HG02884 (cell line): ENCODE measurements around the gene LOXL1.

ENCODE experiments used
- ATAC-seq: cut with Tn5 transposase; IDR thresholded peaks from one replicate; pipeline ENCODE4 v1.9.1; 2021; ENCODE audit warnings: mild to moderate bottlenecking, moderate library complexity; ENCODE audit not compliant: unreplicated experiment

LOXL1 gene, protein sequence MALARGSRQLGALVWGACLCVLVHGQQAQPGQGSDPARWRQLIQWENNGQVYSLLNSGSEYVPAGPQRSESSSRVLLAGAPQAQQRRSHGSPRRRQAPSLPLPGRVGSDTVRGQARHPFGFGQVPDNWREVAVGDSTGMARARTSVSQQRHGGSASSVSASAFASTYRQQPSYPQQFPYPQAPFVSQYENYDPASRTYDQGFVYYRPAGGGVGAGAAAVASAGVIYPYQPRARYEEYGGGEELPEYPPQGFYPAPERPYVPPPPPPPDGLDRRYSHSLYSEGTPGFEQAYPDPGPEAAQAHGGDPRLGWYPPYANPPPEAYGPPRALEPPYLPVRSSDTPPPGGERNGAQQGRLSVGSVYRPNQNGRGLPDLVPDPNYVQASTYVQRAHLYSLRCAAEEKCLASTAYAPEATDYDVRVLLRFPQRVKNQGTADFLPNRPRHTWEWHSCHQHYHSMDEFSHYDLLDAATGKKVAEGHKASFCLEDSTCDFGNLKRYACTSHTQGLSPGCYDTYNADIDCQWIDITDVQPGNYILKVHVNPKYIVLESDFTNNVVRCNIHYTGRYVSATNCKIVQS

DNA sequence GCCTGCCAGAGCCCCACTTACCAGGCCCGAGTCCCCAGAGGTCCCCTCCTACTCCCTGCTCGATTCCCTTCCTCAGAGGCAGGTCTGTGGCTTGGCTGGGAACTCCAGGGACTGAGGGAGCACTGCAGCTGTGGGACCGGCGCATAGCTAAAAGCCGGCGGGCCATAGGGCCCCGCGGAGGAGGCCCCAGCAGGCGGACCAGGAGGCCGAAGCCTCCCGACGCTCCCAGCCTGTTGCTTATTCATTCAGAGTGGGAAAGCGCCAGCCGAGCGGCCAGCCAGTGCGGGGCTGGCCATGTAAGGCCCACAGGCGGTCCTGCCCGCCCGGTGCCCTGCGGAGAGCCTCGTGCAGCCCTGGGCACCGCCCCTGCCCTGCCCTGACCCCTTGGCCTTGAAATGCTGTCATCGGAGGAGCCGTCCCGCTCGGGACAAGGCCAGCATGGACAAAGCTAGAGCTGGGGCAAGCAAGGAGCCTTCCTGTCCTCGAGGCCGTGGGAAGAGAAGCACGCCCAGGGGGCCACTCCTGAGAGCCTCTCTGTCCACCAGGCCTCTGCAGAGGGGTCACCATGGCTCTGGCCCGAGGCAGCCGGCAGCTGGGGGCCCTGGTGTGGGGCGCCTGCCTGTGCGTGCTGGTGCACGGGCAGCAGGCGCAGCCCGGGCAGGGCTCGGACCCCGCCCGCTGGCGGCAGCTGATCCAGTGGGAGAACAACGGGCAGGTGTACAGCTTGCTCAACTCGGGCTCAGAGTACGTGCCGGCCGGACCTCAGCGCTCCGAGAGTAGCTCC lies at the start of gene LOXL1:
Gene LOXL1 (plus strand): TSS at position 244 of the 784 bp plus-strand sequence. CDS start 322 bp downstream, at position 566.
- no peak for ATAC-seq

DNA sequence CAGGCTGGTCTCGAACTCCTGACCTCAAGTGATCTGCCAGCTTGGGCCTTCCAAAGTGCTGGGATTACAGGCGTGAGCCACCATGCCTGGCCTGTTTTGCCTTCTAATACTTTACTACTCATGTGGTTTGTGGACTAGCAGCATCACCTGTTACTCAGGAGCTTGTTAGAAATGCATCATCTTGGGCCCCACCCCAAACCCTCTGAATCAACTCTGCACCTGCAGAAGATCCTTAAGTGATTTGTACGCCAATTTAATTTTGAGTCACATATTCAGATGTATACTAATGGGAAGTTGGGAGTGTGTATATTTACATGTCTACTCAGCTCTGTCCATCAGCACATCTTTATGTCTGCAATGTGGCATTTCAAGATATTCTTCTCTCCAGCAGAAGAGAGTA lies 46.8 kb upstream of the LOXL1 start:
- ATAC-seq = no peak

DNA sequence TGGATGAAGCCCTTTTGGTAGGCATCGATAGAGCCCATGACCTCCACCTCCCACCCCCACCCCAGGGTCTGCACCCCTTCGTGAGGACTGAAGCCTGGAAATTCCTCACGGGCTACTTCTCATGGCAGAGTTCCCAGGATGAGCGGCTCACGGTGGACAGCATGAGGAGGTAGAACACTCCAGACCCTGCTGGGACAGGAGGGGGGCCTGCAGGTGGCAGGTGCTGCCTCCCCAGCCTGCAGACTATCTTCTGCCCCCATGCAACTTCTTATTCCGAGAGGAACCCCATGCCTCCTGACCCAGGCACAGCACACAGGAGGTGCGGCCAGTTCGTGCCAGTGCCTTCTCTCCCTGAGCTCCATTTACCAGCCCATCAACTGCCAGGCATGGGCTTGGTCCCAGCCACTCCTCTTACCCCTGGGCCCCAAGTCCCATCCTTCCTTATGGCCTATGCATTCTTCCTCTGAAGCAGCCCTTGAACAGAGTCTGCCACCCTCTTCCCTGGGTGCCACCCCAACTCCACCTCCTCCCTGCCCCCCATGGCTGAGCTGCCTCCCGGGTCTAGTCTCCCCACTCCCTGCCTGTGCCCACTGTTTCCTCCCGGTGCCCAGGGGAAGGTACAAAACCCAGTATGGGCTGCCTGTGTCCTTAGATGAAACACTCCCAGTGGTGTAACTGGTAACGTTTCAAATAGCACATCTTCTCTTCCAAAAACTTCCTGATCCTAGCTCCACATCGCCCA lies 44.5 kb upstream of the LOXL1 start:
- no peak for ATAC-seq

DNA sequence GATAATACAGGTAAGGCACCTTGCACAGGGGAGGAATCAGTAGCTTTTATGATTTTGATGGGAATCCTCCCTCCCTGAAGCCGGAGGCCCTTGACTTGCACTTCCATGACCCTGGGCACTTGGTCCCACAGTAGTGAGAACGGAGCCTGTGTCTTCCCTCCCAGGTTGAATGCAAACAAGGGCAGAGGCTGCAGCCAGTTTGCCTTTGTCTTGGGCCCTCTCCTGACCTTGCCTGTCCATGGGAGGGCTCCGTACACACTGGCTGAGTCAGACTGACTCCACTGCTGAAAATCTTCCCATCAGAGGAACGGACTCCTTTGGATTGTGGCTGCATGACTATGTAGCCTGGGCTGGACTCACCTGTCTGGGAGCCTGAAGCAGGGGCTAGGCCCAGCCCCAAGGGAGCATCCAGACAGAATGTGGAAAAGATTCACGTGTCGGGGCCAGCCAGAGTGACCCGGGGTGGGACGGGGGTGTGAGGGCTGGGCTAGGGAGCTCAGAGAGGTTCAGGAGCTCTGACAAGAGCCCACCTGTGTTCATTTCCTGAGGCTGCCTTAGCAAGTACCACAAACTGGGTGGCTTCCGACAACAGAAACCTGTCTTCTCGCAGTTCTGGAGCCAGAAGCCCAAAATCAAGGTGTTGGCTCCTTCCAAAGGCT lies 43.4 kb upstream of the LOXL1 start:
- ATAC-seq = no peak

DNA sequence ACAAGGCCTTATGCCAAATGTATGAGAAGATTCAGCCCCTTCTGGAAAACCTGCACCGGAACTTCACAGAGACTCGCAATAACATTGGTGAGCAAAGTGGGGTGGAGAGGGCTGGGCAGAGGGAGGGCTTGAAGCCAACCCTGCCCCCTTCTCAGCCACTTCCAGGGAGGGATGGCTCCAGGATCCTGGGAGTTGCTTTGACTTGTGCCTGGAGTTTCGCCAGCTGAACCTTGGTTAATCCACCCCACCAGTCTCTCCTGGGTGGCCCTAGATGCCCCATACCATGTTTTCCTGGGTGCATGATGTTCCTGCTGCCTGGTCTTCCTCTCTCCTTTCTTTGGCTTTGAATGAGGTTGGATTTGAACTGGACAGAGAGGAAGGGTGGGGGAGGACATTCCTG lies 42.1 kb upstream of the LOXL1 start:
- no peak for ATAC-seq

DNA sequence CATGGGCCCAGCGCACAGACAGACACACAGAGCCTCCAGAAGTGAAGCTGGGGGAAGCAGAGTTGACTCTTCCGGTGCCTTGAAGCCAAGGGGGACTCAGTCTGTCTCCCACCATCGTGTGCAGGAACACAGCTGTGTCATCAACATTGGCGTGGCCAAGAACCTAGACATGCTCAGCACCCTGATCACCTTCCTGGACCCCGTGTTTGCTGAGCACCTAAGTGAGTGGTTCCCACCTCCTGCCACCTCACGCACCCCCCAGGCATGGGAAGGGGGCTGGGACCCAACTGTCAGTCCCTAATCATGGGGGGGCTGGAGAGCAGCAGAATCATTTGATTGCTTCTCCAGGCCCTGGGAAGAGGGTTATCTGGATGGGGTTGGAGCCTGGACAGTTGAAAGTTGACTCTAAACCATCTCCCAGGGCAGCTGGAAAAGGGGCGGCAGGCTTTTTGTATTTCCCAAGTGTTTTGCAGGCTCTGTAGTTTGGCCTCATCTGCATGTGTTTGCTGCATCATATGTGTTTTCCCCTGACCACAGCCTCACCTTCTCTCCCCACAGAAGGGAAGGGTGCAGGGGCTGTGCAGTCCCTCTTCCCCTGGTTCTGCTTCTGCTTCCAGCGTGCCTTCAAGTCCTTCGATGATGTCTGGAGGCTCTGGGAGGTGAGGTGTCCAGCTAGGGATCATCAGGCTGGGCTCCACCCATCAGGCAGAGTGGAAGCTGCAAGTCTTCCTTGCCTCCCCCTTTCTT lies 40.1 kb upstream of the LOXL1 start:
- no peak for ATAC-seq

DNA sequence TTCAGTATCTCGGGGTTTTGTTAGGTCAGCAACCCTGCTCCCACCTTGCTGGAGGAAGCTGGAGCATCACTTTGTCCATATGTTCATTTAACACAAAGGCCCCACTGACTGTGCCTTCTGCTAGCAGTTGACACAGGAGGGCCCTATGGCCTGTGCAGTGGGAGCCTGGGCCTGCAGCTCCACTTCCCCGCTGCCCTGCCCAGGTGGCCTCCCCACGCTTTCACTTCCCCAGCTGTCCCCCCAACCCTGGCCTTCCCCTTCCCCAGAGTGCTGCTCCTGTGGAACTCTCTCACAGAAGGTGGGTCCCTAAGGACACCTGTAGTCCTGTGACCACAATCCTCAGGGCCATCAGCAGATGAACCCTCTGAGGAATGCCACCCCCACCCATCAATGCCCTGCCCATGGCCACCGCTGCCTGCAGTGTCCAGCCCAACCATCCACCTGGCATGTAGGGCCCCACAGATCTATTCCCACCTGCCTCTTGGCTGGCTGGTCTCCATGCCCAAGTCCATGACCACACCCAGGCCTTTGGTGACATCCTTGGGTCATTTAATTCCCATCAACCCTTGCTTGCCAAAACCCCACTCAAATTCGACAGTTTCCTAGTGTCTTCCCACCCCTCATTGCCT lies 39.4 kb upstream of the LOXL1 start:
- ATAC-seq = no peak

DNA sequence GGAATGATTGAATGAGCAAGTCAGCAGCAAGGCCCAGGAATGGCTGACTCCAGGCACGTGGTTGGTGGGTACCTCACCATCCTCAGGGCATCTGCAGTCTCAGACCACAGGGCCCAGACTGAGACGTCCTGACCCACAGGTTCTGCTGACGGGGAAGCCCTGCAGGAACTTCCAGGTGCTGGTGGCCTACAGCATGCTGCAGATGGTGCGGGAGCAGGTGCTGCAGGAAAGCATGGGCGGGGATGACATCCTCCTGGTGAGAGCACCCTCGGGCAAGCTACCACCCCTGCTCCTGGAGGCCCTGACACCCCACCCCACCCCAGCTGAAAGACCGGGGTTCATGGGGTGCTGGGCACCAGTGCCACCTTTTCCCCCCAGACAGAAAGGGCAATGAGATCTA lies 38.8 kb upstream of the LOXL1 start:
- no peak for ATAC-seq

DNA sequence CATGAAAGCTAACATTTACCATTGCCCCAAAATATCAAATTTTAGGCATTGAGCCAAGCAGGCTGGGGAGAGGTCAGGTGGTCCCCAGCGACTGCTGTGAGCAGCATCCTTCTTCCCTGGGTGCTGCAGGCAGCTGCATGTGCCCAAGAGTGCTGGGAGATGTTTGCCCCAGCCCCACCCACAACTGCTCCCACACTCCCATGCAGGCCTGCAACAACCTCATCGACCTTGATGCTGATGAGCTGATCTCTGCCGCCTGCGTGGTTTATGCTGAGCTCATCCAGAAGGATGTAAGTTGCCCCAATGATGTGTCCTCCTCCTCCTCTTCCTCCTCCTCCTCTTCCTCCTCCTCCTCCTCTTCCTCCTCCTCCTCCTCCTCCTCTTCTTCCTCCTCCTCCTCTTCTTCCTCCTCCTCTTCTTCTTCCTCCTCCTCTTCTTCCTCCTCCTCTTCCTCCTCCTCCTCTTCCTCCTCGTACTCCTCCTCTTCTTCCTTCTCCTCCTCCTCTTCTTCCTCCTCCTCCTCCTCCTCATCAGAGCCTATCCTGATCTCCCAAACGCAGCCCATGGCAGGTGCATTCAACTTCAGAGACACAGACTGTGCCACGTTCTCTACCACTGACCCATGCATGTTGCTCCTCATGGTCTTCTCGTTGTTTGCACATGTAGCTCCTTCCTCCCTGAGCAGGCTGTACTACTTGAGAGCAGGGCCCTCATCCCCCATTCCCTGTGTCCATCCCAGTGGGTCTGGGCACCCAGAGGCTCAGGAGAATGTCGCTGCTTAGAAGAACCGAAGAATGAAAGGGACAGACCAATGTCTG lies 37.8 kb upstream of the LOXL1 start:
- ATAC-seq = no peak

DNA sequence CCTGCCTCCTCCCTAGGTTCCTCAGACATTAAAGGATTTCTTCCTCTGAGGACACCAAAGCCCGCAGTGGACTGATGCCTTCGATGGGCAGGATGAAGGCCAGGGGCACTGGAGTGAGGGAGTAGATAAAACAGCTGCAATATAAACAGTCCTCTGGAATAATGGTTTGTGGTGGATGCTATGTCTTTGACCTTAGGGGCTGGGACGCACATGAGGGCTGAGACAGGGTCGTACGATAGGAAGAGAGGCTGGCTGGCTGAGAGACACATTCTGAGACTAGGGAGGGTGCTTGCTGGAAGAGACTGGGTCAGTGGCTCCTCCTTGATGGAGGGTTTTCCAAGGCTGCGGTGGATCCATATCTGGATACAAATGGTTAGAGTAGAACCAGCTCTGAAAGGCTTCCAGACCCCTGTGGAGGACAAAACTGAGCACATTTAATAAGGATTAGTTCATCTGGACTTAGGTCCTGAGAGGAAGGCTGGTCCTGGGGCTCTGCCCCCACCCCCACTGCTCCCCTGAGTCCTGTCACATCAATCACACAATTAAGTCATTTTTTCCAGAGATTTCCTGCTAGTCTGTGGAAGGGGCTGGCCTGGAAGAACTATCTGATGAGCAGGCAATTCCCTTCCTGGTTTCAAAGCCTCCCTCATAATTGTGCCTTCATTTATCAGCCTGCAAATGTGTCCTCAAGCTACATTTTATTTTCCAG lies 37.1 kb upstream of the LOXL1 start:
- no peak for ATAC-seq

DNA sequence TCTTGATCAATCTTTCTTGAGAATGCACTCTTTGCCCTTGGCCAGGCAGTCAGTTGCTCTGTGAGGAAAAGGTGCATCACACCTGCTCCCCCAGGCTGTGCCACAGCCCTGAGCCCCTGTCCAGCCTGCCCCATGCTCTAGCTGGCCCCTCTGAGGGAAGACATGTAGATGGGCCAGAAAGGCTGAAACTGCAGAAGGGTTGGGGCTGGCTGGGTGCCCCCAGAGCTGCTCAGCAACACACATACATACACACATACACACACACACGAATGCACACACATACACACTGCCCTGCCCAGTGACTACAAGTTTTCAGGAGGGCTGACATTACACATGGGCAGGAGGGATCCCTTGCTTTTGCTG lies 36.5 kb upstream of the LOXL1 start:
- ATAC-seq = no peak

DNA sequence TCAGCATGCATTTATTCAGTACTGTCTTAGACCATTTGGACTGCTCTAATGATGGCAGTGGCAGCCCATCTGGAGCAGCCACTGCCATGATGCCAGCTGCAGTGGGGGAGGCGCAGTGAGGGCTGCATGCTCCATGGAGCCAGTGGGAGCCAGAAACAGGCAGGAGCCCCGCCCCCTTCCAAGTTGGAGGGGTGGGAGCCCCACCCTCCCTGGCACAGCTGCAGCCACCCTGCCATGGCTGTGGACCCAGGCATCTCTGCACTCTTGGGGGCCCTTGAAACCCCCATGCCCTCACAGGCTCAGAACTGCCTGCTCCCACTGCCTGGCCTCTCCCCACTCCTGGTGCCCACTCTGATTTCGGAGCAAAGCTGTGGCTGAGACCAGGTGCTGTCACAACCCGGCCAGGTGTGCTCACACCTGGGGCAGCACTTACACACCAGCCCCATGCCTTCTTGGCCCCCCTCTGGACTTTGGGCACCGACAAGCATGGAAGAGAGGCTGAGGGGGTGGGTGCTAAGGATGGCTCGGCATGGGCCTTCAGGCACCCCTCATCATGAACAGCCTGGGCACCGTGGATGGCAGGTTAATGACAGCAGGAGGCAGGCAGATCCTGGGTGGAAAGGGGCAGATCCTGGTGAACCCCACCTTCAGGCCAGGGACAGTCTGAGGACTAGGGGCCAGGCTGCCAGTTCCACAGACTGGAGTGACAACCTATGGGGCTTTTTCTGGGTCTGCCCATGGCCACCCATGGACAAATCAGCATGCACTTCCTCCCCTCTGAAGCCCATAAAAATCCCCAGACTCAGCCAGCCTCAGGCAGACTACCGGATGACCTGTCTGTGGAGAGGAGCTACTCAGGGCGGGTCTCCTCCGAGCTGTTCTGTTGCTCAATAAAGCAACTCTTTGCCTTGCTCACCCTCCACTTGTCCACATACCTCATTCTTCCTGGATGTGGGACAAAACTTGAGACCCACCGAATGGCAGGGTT lies 34.6 kb upstream of the LOXL1 start:
- no peak for ATAC-seq

DNA sequence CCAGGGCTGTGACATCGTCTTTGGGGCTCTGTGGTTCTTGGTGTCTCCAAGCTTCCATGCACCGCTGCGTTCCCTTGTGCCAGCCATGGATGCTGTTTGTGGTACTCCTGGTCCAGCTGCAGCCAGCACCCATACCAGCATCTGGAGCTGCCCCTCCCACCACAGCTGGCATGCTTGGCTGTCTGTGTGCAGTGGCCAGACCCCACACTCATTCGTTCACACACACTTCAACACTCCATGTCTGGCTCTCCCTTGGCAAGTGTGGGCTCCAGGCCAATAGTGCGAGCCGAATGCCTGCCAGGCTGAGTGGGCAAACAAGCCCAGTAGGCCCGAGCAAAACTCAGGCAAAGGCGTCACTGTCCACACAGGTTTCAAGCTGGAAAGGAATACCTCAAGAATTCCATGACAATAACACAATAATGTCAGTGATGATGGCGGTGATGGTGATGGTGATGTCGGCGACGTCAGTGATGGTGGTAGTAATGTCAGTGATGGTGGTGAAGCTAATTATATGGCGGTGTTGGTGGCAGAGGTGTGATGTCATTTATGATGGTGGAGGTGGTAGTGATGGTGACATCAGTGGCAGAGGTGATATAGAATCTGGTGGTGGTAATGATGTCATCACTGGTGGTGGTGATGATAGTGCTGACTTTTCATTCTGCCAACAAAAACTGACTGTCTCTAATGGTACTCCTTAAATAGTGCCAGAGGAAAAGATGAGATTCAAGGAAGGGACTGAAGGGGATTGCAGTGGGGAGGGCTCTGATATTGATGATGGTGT lies 33.6 kb upstream of the LOXL1 start:
- ATAC-seq = no peak

DNA sequence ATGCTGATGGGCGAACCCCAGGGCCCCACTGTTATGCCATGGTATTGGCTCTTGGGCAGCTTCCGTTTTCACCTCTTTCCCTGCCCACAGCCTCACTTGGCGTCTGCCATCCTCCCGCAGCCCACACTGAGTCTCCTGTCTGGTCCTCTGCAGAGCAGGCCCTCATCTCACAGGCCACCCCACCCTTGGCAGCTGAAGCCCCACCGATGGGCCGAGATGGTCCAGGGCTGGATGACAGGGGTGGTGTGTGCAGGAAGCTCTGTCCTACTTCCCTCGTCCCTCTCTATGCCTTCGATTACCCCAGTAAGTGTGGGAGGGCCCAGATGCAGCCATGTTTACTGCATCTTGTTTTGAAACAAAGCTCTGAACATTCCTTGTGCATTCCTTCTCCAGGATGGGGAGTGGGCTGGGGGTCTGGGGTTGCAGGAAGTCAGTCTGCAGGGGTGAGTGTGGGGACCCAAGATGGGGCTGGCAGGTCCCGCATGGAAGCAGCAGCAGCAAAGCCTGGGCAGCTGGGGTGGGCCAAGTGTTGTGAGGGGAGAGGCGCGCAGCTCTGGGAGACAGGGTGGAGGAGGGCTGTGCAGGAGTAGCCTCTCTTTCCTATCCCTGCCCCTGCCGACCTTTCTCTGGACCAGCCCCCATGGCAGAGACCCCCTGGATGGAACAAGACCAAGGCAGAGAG lies 32.0 kb upstream of the LOXL1 start:
- no peak for ATAC-seq

DNA sequence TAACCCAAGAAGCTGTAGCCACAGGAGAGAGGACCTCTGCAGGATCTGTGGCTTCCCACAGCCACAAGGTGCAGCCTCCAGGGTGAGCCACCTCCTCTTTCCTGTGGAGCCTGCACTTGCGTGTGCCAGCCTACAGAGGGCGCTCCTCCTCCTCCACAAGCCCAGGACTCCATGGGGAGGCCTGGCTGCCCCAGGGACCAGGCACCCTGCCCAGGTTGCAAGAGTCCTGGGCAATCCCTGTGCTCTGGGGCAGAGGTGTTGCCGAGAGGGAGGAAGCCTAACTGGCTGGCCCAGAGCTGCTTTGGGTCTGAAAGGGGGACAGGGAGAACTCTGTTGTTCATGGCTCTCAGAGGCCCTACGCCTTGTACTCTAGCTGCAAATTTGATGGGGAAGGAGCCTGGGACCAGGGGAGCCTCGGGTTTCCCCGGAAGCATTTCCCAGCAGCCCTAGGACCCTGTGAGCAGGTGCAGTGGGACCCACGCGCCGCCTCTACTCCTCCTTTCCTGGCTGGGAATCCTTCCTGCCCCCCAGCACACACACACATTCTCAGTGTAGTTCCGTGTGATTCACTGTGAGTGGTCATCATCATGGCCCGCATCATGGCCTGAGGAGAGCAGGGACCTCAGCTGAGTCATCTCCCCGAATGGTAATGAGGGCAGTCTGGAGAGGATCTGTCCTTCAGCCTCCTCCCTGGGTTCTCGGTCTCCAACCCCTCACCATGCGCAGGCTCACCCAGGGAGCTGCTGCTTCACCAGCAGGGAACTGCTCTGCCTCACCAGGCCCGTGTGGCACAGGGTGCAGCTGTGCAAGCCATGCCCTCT lies 28.6 kb upstream of the LOXL1 start:
- no peak for ATAC-seq
